B cell (primary cell): ENCODE results near the gene RUNDC3A. TPM values are rescaled to one million over a fixed set of nuclear protein-coding genes. Genes with fewer than 3 reads are reported as not detected.
A peak's percentile ranks its signal among the peaks of the same experiment; 100 is the strongest.

Source experiments
- ATAC-seq: fragments of 200-7000 bp; cut with Tn5 transposase; one replicate; pipeline ENCODE4 v1.10.0; 2021; ENCODE audit warnings: low read depth, mild to moderate bottlenecking, moderate number of reproducible peaks, moderate library complexity
- CTCF ChIA-PET: fragments of 350-600 bp; sonication (Branson Sonifier 250); formaldehyde crosslinking; loops from one replicate; lab custom pipeline; 2021; ENCODE audit warnings: antibody characterized with exemption, inconsistent platforms; lab: Charles Lee
- POLR2A ChIA-PET: fragments of 350-600 bp; sonication (Branson Sonifier 250); formaldehyde crosslinking; loops from one replicate; lab custom pipeline; 2021; ENCODE audit warnings: antibody characterized with exemption; lab: Charles Lee
- DNase-seq: peaks from one replicate; pipeline ENCODE4 v3.0.0; 2013
- H2AFZ ChIP-seq: 2 replicates; pipeline ENCODE4 v1.6.1; 2012; ENCODE audit warnings: mild to moderate bottlenecking, low read depth, low read length; ENCODE audit not compliant: insufficient read depth, poor library complexity, severe bottlenecking
- H3K27ac ChIP-seq, 2 donors: 1 replicate in 1 of 2; 2 replicates in 1 of 2; pipeline ENCODE4 v1.5.1; 2012 to 2013; ENCODE audit warnings: low read length in 2 of 2, mild to moderate bottlenecking in 2 of 2, moderate library complexity in 1 of 2
- H3K27me3 ChIP-seq, 4 experiments: fragments of 200-600 bp in 1 of 4; sonication (generic) in 1 of 4; replicated peaks in 1 of 4; 1 replicate in 2 of 4; 2 replicates in 2 of 4; pipeline versions ENCODE4 v1.6.1 to v1.7.0; 2013 to 2016; ENCODE audit warnings: low read length in 3 of 4, mild to moderate bottlenecking in 2 of 4, mixed read lengths in 1 of 4, moderate library complexity in 1 of 4; ENCODE audit not compliant: insufficient read depth in 4 of 4, control insufficient read depth in 3 of 4; ENCODE audit errors: control extremely low read depth in 1 of 4
- H3K36me3 ChIP-seq, 2 experiments: replicated peaks in 1 of 2; 1 replicate in 1 of 2; 2 replicates in 1 of 2; pipeline versions ENCODE4 v1.6.1 to v1.7.1; 2013; ENCODE audit warnings: low read length in 1 of 2; ENCODE audit not compliant: insufficient read depth in 2 of 2, control insufficient read depth in 1 of 2; ENCODE audit errors: control extremely low read depth in 1 of 2, extremely low read depth in 1 of 2
- H3K4me1 ChIP-seq, 2 donors: fragments of 200-600 bp in 1 of 2; sonication (generic) in 1 of 2; 1 replicate in 1 of 2; 2 replicates in 1 of 2; pipeline versions ENCODE4 v1.5.1 to v1.6.1; 2013 to 2017; ENCODE audit warnings: low read length in 2 of 2; ENCODE audit not compliant: control insufficient read depth in 2 of 2, insufficient read depth in 2 of 2
- H3K4me2 ChIP-seq: replicated peaks from 2 replicates; pipeline ENCODE3; 2012; ENCODE audit warnings: mild to moderate bottlenecking, low read depth, low read length; ENCODE audit not compliant: poor library complexity, severe bottlenecking
- H3K4me3 ChIP-seq, 5 experiments: fragments of 200-600 bp in 1 of 5; sonication (generic) in 1 of 5; 1 replicate in 3 of 5; 2 replicates in 2 of 5; pipeline versions ENCODE4 v1.5.1 to v1.7.0; 2011 to 2016; ENCODE audit warnings: low read length in 4 of 5, mild to moderate bottlenecking in 4 of 5, low read depth in 2 of 5, control low read depth in 1 of 5, moderate library complexity in 1 of 5; ENCODE audit not compliant: insufficient read depth in 1 of 5; ENCODE audit errors: control extremely low read depth in 1 of 5, extremely low read depth in 1 of 5
- H3K79me2 ChIP-seq: fragments of 200-600 bp; sonication (generic); one replicate; pipeline ENCODE4 v1.6.0; 2016; ENCODE audit warnings: low read length; ENCODE audit not compliant: control insufficient read depth, insufficient read depth
- H3K9ac ChIP-seq: fragments of 200-600 bp; sonication (generic); 2 replicates; pipeline ENCODE4 v1.6.1; 2017; ENCODE audit warnings: mild to moderate bottlenecking, low read length, moderate library complexity
- H3K9me3 ChIP-seq, 3 donors: one replicate each; pipeline versions ENCODE4 v1.6.1 to v1.7.1; 2013; ENCODE audit warnings: low read length in 2 of 3; ENCODE audit not compliant: control insufficient read depth in 2 of 3, insufficient read depth in 1 of 3; ENCODE audit errors: control extremely low read depth in 1 of 3
- H4K20me1 ChIP-seq: 2 replicates; pipeline ENCODE4 v1.6.0; 2012; ENCODE audit warnings: mild to moderate bottlenecking, low read length; ENCODE audit not compliant: insufficient read depth, control insufficient read depth, poor library complexity, severe bottlenecking
- H3K27ac Mint-ChIP-seq: one replicate; pipeline ENCODE4 v1.8.0; 2021; ENCODE audit warnings: mixed read lengths
- H3K27me3 Mint-ChIP-seq: one replicate; pipeline ENCODE4 v1.8.0; 2021; ENCODE audit warnings: mixed read lengths
- H3K4me1 Mint-ChIP-seq: one replicate; pipeline ENCODE4 v1.8.0; 2021; ENCODE audit warnings: mixed read lengths
- H3K4me3 Mint-ChIP-seq: one replicate; pipeline ENCODE4 v1.8.0; 2021; ENCODE audit warnings: mixed read lengths
- H3K9me3 Mint-ChIP-seq: one replicate; pipeline ENCODE4 v1.8.0; 2022; ENCODE audit warnings: mixed read lengths; ENCODE audit not compliant: insufficient read depth
- CTCF ChIP-seq: fragments of 200-600 bp; IDR thresholded peaks from one replicate; pipeline ENCODE4 v1.8.0; 2022; ENCODE audit warnings: antibody characterized with exemption, mild to moderate bottlenecking
- EZH2 ChIP-seq: IDR thresholded peaks from 2 replicates; pipeline ENCODE4 v1.6.1; 2012; ENCODE audit warnings: borderline replicate concordance, low read depth, mild to moderate bottlenecking, moderate library complexity, low read length; ENCODE audit not compliant: insufficient read depth, poor library complexity, severe bottlenecking
- WGBS: methylation state at CpG from one replicate; pipeline ENCODE4 v1.1.5; 2013; ENCODE audit warnings: missing lambda C conversion rate; ENCODE audit not compliant: insufficient coverage; 5-methylcytosine and 5-hydroxymethylcytosine counted together
- intact Hi-C: fragments of 100-400 bp; cut with micrococcal nuclease; formaldehyde crosslinking; loops from one replicate; pipeline ENCODE4 v1.10.0; 2022
- polyA plus RNA-seq: library from polyadenylated mRNA; depleted of rRNA; stranded (reverse); fragments of >200 nt; gene quantifications from 2 replicates; pipeline ENCODE4 v1.2.3, GENCODE V29; 2012
- total RNA-seq, 2 donors: library from RNA; stranded (reverse); fragments of 120-200 nt in 1 of 2; gene quantifications; 1 replicate in 1 of 2; 2 replicates in 1 of 2; pipeline versions ENCODE4 v1.2.3 to v1.2.4, GENCODE V29; 2013 to 2022

Gene RUNDC3A
- total and polyA plus RNA-seq, 2 donors (not counting 1 experiment from before 2014, with no cell fraction given): 0.19 TPM; not detected in 1

- H2AFZ ChIP-seq: no peak overlapping the region
- H3K4me1 Mint-ChIP-seq: peaks cover 39% of the 10 kb centered on the region
Measured at GRCh38 chr17:44326861-44327444, 18.6 kb downstream of the RUNDC3A start.

More at GRCh38 chr17:44326861-44327444, 18.6 kb downstream of the RUNDC3A start:
- Mint-ChIP-seq H3K27ac (peak overlapping the region; percentile 84), H3K4me3 (peak overlapping the region; percentile 77), H3K9me3 (no peaks in the 10 kb centered on the region), H3K27me3 (no peaks in the 10 kb centered on the region)
- intact Hi-C loops: no loop called here
- no peaks in the 10 kb centered on the region for H3K9me3 ChIP-seq
- peak overlapping the region; percentile 68 for H3K4me2 ChIP-seq
- H3K4me1 ChIP-seq: peaks cover 9 to 39% of the 10 kb centered on the region in 2 donors
- DNase-seq: peak; percentile 94
- H3K79me2 ChIP-seq: peaks cover 11% of the 10 kb centered on the region
- WGBS: 20% methylated on average over 20 of the region's 31 CpGs
- H3K4me3 ChIP-seq: peak overlapping the region; percentile 11 to 79 (median 34)
- H3K27ac ChIP-seq: peak overlapping the region in 1 of 2 donors; percentile 56
- POLR2A ChIA-PET: interaction anchor here (0.6 to 2.8 kb wide), 13 partner anchors 10 to 1165 kb away, joined by 3 to 29 read pairs (median 6); partner anchors contain the start of genes GRN, HDAC5, HROB and TMUB2
- peaks cover 0 to 6% of the 10 kb centered on the region in 2 experiments for H3K36me3 ChIP-seq
- peak; percentile 68 for ATAC-seq
- H4K20me1 ChIP-seq: peaks cover 12% of the 10 kb centered on the region
- CTCF ChIA-PET: interaction anchor here (0.5 to 3.2 kb wide), 18 partner anchors 11 to 230 kb away, joined by 3 to 20 read pairs (median 5); partner anchors contain the start of genes FAM171A2, GRN, HDAC5 and UBTF
- TF ChIP-seq CTCF (no peak), EZH2 (no peak)
- H3K27me3 ChIP-seq: no peaks in the 10 kb centered on the region
- peak overlapping the region; percentile 44 for H3K9ac ChIP-seq
